Brain microvascular endothelial cell (primary cell): Measurements from ENCODE around the gene ST6GALNAC1.
A peak's percentile ranks its signal among the peaks of the same experiment; 100 is the strongest.
"Not testable (repeated sequence)": the region's sequence is repeated elsewhere in the genome, so short reads cannot be mapped to it uniquely, and the experiment has no call there.

ENCODE experiments used
- DNase-seq: peaks from one replicate; pipeline ENCODE4 v3.0.0-alpha.2; 2020
- H3K27ac ChIP-seq: fragments of 250-450 bp; sonication (Bioruptor Pico); 2 replicates; pipeline ENCODE4 v1.5.1; 2020; ENCODE audit warnings: mild to moderate bottlenecking, moderate library complexity
- H3K27me3 ChIP-seq: fragments of 250-450 bp; sonication (Bioruptor Pico); replicated peaks from 2 replicates; pipeline ENCODE4 v1.5.1; 2020; ENCODE audit warnings: mild to moderate bottlenecking
- H3K36me3 ChIP-seq: fragments of 250-450 bp; sonication (Bioruptor Pico); replicated peaks from 2 replicates; pipeline ENCODE4 v1.5.1; 2020; ENCODE audit warnings: mild to moderate bottlenecking
- H3K4me3 ChIP-seq: 2 replicates; pipeline ENCODE4 v1.5.1; 2011; ENCODE audit warnings: low read depth, mild to moderate bottlenecking, control low read depth, low read length, moderate library complexity
- in situ Hi-C: cut with HindIII; loops from 2 replicates; pipeline ENCODE4 v1.10.0; 2017; ENCODE audit warnings: low sequenced_read_pairs, low pct_ligation_motif_present
- TF ChIP-seq, protein P1 (sequence below): IDR thresholded peaks from 2 replicates; pipeline ENCODE4 v1.5.1; 2011; ENCODE audit warnings: low read depth, mild to moderate bottlenecking, moderate library complexity, low read length, control low read depth, inconsistent platforms; ENCODE audit errors: missing control alignments

The ST6GALNAC1 gene

DNA sequence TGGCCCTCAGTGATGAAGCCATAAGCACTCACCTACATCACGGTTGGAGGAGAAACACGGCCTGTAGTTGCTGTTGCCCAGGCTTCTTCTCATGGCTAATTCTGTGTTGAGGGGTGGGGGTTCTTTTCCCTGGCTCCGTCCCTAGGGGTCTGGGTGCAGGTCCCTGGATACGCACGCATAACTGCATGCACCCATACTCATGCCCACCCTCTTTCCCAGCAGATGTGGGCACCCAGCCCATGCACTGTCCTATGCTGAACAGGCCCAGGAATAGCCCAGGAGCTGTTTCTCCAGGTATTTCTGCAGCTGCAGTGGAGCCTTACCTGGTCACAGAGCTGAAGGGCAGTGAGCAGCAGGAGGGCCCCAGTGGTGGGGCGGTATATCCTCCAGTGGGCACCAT lies 18.1 kb downstream of the ST6GALNAC1 start:
- H3K27me3 ChIP-seq: no peaks in the 10 kb centered on the region
- no peak overlapping the region for H3K4me3 ChIP-seq
- no peak for DNase-seq
- no peaks in the 10 kb centered on the region for H3K36me3 ChIP-seq
- no peak overlapping the region for H3K27ac ChIP-seq
- TF ChIP-seq, protein P1, sequence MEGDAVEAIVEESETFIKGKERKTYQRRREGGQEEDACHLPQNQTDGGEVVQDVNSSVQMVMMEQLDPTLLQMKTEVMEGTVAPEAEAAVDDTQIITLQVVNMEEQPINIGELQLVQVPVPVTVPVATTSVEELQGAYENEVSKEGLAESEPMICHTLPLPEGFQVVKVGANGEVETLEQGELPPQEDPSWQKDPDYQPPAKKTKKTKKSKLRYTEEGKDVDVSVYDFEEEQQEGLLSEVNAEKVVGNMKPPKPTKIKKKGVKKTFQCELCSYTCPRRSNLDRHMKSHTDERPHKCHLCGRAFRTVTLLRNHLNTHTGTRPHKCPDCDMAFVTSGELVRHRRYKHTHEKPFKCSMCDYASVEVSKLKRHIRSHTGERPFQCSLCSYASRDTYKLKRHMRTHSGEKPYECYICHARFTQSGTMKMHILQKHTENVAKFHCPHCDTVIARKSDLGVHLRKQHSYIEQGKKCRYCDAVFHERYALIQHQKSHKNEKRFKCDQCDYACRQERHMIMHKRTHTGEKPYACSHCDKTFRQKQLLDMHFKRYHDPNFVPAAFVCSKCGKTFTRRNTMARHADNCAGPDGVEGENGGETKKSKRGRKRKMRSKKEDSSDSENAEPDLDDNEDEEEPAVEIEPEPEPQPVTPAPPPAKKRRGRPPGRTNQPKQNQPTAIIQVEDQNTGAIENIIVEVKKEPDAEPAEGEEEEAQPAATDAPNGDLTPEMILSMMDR: no peak
- in situ Hi-C loops: no loop called here

DNA sequence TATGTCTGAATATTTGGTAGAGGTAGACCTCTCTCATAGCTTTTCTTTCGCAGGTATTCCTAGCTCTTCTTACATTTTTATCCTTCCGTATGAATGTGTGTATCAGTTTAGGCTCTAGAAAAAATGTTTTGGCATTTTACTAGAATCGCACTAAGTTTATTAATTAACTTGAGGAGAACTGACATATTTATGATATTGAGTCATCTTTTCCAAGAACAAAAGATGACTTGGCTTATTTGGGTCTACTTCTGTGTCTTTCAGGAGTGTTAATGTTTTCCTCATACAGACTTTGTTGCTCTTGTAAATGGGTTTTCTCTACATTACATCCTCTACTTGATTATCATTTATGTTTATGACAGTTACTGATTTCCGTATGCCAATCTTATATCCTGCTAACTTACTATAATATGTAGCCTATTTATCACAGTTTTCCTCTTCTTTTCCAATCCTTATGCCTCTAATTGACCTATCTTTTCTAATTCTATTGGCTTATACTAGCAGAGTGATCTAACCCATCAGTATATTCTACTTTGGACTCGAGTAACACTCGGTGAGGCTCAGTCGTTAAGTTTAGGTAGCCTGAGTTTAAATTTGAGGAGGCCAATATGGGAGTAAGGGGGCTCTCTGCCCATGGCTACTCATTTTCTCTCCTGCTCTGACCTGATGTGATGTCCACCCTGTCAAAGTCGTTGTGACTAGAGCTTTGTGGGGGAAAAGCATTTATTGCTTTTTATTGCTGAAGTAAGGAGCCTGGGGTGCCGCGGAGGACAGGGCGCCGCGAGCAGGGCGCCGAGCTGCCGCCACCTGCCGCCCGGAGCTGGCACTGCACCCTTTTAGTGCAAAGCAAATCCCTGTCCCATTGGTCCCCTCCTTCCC lies 20.0 kb downstream of the ST6GALNAC1 start:
- peak; percentile 54 for DNase-seq
- TF ChIP-seq, protein P1: peak; percentile 76
- Histone ChIP-seq H3K36me3 (no peaks in the 10 kb centered on the region), H3K27me3 (no peaks in the 10 kb centered on the region), H3K4me3 (no peak overlapping the region), H3K27ac (no peak overlapping the region)
- in situ Hi-C loops: no loop called here

DNA sequence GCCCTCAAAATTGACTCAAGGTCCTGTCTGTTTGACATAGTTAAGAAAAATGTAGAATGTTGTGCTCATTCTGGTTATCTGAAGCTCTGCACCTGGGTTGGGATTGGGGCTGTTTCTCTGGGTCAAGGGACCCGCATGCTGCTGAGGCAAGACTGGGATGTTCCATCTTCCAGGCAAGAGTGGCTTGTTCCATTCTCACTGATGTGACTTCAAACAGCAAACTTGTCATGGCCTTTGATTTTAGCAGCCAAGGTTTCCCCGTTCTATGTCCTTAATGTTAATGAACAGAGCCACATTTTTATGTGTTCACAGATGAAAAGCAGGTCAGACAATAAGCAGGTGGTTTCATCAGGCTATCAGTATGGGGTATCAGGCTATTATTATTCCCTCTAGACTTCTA lies 25.7 kb downstream of the ST6GALNAC1 start:
- no peak overlapping the region for H3K4me3 ChIP-seq
- H3K27ac ChIP-seq: no peak overlapping the region
- H3K36me3 ChIP-seq: no peaks in the 10 kb centered on the region
- TF ChIP-seq, protein P1: no peak
- in situ Hi-C loops: no loop called here
- DNase-seq: no peak
- H3K27me3 ChIP-seq: no peaks in the 10 kb centered on the region

DNA sequence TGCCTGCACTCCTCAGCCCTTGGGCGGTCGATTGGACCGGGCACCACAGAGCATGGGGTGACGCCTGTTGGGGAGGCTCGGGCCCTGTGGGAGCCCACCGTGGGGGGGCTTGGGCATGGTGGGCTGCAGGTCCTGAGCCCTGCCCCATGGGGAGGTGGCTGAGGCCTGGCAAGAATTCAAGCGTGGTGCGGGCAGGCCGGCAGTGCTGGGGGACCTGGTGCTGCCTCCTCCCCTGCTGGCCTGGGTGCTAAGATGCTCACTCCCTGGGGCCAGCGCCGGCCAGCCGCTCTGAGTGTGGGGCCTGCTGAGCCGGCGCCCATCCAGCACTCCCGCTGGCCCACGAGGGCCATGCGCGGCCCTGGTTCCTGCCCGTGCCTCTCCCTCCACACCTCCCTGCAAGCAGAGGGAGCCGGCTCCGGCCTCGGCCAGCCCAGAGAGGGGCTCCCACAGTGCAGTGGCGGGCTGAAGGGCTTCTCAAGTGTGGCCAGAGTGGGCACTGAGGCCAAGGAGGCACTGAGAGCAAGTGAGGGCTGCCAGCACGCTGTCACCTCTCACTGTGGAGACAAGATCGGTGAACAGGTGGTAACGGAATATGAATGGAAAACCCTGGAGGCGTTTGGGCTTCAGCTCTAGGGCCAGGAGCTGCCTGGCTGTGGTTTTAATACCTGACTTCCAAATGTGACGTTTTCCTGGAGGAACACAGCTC lies 28.5 kb downstream of the ST6GALNAC1 start:
- in situ Hi-C loops: no loop called here
- H3K36me3 ChIP-seq: no peaks in the 10 kb centered on the region
- DNase-seq: no peak
- H3K27ac ChIP-seq: no peak overlapping the region
- H3K4me3 ChIP-seq: no peak overlapping the region
- TF ChIP-seq, protein P1: no peak
- no peaks in the 10 kb centered on the region for H3K27me3 ChIP-seq

DNA sequence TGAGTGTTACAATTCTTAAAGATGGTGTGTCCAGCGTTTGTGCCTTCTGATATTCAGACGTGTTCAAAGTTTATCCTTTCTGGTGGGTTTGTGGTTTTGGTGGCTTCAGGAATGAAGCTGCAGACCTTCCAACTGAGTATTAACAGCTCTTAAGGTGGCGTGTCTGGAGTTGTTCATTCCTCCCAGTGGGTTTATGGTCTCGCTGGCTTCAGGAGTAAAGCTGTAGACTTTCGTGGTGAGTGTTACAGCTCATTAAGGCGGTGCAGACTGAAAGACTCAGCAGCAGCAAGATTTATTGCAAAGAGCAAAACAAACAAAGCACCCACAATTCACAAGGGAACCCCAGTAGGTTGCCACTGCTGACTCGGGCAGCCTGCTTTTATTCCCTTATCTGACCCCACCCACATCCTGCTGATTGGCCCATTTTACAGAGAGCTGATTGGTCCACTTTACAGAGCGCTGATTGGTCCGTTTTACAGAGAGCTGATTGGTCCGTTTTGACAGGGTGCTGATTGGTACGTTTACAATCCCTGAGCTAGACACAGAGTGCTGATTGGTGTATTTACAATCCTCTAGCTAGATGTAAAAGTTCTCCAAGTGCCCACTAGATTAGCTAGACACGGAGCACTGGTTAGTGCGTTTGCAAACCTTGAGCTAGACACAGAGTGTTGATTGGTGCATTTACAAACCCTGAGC lies 29.3 kb downstream of the ST6GALNAC1 start:
- H3K4me3 ChIP-seq, H3K27ac ChIP-seq, DNase-seq, H3K36me3 ChIP-seq, H3K27me3 ChIP-seq, in situ Hi-C loops: not testable (repeated sequence)
